Measurements from ENCODE around the gene PDLIM1.
A peak's percentile ranks its signal among the peaks of the same experiment; 100 is the strongest.

Gene PDLIM1

GRCh38 chr10:95314192-95314918 is 23.6 kb upstream of the PDLIM1 start:
- DNase-seq (ENCODE audit: low spot score) = no peak

GRCh38 chr10:95312986-95313495 is 22.2 kb upstream of the PDLIM1 start:
- no peak for DNase-seq (ENCODE audit: low spot score)

DNA sequence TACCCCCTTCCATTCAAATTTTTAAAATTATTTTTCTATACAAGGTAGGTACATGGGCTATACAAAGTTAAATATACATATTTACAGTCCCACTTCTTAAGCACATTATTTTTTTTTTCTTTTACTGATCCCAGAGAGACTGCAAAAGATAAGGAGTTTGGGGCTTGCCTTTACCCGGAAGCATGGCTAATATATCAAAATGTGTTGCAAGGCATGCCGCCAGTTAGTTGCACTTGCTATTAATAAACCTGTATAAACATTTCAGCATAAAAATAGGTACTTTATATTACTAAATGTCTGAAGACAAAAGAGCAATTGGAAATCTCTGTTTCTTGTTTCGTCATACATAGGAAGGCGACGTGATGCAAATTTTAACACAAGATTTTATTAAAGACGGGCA is 21.5 kb upstream of the PDLIM1 start:
- DNase-seq (ENCODE audit: low spot score) = no peak

DNA sequence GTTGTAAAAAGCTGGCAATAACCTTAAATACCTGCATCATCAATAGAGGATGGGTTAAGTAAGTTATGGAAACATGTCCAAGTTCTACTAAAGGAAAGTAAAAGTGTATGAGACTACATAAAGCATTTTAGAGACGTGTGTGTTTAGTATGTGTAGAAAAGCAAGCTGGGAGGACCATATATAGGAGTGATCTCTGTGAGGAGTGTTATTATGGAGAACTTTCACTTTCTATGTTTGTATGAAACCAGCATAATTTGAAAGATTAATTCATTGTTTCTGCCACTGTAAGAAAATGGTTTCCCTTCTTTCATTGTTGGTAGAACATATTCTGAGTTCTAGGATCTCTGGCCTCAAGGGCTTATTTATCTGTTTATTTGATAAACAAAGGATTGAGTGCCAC is 19.2 kb upstream of the PDLIM1 start:
- DNase-seq (ENCODE audit: low spot score) = no peak

- no peak for DNase-seq (ENCODE audit: low spot score)
These were observed 17.8 kb upstream of the PDLIM1 start for GRCh38 chr10:95308389-95309302.

GRCh38 chr10:95306851-95307250 is 16.0 kb upstream of the PDLIM1 start:
- no peak for DNase-seq (ENCODE audit: low spot score)

DNA sequence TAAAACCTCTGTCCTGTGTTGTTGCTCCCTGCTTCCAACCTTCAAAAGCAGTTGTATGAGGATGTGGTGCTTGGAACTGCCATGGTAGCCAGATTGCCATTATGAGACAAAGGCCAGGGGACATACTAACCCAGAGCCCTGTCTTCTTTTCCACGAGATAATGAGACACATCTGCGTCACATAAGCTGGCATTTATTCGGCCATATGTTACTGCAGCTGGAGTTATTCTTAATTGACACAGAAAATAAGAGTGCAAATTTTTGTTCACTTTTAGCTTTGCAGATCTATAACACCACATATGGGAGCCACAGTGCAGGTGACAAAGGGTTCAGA is 15.5 kb upstream of the PDLIM1 start:
- DNase-seq (ENCODE audit: low spot score) = no peak

- DNase-seq (ENCODE audit: low spot score) = no peak
These were observed 15.0 kb upstream of the PDLIM1 start for GRCh38 chr10:95305606-95306317.

GRCh38 chr10:95304976-95305375 is 14.2 kb upstream of the PDLIM1 start:
- no peak for DNase-seq (ENCODE audit: low spot score)

DNA sequence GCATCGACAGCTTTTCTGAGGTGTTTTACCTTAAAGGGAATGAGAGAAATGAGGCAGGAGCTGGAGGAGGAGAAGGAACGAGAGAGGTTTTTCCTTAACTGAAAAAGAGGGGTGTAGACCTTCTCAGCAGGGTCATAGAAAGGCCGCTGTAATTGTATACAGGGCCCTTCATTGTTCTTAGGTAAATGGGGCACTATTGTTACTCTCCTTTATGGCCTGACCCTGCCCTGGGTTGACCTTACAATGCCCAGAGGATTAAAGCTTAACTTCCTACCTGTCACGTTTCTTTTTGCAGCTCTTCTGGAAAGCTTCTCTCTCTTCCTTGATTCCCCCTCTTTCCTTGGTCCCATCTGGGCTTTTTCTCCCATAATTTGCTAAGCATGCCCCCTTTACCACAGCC is 13.7 kb upstream of the PDLIM1 start:
- no peak for DNase-seq (ENCODE audit: low spot score)

GRCh38 chr10:95303950-95304349 is 13.1 kb upstream of the PDLIM1 start:
- no peak for DNase-seq (ENCODE audit: low spot score)

DNA sequence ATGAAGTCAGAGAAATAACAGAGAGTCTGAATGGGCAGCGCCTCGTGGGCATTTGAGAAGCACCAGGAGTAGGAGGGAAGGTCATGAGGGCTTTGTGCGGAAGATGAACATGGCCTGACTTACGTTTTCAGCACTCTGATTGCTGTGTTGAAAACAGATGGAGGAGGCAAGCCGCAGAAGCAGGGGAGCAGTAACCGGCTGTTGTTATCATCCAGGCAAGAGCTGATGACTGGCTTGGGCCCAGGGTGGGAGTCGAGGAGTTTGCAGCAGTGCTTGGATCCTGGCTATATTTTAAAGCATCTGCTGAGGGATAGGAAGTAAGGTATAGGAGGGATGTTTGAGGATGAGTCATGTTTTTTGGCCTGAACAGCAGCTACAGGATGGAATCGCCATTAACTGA is 12.7 kb upstream of the PDLIM1 start:
- DNase-seq (ENCODE audit: low spot score) = no peak

DNA sequence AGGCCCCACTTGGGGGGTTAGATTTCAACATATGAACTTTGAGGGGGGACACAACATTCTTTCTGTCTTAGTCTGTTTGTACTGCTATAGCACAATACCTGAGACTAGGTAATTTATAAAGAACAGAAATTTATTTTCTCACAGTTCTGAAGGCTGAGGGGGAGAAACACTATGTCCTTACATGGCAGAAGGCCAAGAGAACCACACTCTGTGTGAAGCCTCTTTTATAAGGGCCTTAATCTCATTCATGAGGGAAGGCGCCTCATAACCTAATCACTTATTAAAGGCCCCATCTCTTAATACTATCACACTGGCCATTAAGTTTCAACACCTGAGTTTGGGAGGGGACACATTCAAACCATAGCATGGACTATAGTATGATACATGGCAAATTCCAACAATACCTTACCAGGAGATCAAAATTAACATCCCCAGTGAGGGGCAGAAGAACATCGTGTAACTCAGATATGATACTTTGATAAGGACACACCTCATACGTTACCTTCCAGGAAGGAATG is 9.3 kb upstream of the PDLIM1 start:
- no peak for DNase-seq (ENCODE audit: low spot score)

DNA sequence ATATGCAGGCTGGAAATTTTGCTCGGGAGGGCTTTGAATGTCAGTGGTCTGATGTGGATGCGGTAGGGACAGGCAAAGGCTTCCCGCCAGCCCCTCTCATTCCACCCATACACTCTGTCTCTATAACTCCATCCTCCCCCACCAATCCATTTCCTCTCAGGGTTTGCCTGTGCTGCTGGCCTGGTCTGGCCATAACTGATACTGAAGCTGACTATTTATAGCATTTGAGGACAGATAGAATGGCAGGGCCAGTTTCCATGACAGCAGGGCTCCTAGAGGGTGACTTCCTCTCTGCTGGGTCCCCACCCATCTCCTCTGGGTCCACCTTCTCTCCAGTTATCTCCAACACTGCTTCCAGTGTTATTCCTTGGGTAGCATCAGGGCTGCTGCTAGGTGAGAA is 6.6 kb upstream of the PDLIM1 start:
- DNase-seq (ENCODE audit: low spot score) = no peak

DNA sequence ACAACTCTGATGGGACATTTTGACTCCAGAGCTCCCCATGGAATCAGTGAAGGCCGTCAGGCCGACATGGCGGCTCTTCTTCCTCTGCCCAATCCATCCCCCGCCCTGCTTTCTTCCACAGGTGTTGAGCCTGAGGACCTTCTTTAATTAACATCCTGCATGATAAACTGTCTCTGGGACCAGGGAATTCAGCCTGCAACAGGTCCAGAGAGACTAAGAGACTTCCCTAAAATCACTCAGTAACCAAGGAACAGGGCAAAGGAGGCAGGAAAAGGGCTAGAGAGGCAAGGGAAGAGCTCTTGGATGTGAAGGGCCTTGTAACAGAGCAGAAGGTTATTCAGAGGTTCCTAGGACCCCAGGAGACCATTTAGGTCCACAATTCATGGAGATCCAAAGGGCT is 6.0 kb upstream of the PDLIM1 start:
- no peak for DNase-seq (ENCODE audit: low spot score)

DNA sequence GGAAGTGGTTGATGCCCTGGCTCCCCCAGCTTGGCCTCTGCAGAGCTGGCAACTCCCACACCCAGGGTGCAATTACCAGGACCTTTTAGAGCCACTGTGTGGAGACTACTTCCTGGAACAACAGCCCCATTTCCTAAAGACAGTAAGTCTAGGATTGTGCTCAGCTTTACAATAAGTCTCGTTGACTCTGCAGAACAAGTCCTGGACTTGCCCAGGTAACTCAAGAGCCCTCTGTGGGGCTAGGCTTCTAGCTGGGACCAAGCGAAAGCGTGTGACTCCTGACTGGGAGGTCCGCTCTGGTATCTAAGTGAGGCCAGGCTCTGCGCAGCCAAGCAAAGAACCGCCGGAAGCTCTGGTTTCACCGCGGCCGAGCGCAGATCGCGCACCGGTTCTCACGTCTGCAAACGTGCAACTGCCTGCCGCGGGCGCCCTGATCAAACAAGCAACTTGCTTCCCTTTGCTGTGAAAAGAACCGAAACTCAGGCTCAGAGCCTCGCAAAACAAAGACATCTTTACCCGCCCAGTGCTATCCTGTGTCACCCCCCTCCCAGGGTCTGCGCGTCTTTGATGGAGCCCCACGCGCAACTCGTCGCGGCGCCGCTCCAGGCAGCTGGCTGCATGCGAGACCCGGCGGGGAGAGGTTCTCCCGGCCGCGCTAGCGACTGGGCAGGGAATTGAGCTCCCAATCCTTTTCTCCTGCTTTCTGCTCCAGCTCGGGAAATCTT is 4.4 kb upstream of the PDLIM1 start:
- peak; percentile 31 for DNase-seq (ENCODE audit: low spot score)

- no peak for DNase-seq (ENCODE audit: low spot score)
These were observed 2.8 kb upstream of the PDLIM1 start for GRCh38 chr10:95293631-95294030.

- no peak for DNase-seq (ENCODE audit: low spot score)
These were observed 699 bp upstream of the PDLIM1 start for GRCh38 chr10:95291365-95292039.

DNA sequence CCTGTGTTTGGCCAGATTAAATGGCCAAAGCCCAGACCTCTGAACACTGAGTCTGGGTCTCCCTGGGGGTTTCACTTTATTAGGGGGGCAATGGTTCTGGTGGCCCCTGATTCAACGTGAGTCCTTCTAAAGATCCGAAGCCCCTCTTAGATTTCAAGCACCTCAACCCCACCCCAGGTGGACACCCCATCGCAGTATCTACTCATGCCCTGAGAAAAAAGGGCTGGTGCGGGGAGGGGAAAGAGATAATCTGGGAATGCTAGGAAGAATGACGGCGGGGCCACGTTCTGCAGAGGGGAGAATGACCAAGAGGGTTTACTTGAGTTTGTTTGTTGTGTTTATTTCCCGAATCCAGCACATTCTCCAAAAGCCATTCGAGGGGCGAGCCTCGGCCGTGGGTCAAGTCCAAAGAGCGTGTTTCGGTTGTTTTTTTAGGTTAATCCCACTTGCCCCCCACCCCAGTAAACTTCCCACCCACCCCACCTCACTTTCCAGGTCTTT is 832 bp downstream of the PDLIM1 start:
- DNase-seq (ENCODE audit: low spot score) = no peak

- no peak for DNase-seq (ENCODE audit: low spot score)
These were observed 1.5 kb downstream of the PDLIM1 start for GRCh38 chr10:95289003-95289920.
